ENCODE measurements around the gene TBC1D5. TPM values are rescaled to one million over a fixed set of nuclear protein-coding genes. Genes with fewer than 3 reads are reported as not detected.

TBC1D5 gene
- total and polyA plus RNA-seq, 2 of the 8 experiments (the other 6 are each of a cell fraction or from before 2014, with no cell fraction given): 11.0 to 22.9 TPM

DNA sequence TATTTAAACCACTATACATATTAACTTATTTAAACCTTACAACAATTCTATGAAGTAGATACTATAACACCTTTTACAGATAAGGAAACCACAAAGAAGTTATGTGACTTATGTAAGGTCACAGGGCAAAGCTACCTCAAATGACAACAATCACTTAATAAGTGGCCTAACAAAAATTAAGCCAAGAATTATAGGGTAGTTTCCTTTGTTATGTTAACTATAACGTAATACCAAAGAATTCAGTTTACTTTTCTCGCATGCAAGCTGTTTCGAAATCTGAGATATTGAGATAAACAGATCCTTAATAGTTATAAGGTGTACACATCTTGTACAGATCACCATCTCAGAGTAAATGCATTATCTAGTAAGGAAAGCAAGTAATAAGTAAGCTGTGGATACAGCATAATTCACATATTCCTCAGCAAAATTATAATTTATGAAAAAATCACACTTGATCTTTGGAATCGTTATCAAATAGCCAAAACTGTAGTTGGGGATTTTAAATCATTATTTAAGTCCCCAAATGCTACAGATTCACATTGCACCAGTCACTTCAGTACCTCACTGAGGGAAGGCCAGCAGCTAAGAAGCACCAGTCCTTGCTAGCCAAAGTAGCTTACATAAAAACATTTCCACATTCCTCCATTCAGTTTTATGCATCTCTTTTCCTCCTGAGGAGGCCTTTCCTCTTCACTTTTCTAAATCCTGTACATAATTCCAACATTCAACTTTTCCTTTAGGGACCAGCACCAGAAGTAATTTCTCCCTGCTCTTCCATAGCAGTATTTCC, 226.8 kb downstream of the TBC1D5 start:
- 95% methylated on average over 4 of the region's 4 CpGs; no CpG with 5 or more reads in 1 of the 2 experiments for WGBS, 2 experiments (ENCODE audit: extremely low coverage in 1 of 2, insufficient coverage in 1 of 2, insufficient read length in 1 of 2, insufficient replicate concordance in 2 of 2, low coverage in 1 of 2, low lambda C conversion rate in 2 of 2, missing lambda C conversion rate in 1 of 2)
- no peak overlapping the region for H3K27ac ChIP-seq (ENCODE audit: low read depth, low read length)
- H2BK15ac ChIP-seq (ENCODE audit: low read length): no peak overlapping the region
- no peak overlapping the region for H3K4me3 ChIP-seq (ENCODE audit: extremely low read depth in 1 of 4, insufficient read depth in 2 of 4, low read depth in 3 of 4, low read length in 4 of 4)
- no peak overlapping the region for H3K4me2 ChIP-seq (ENCODE audit: insufficient read depth in 1 of 2, low read depth in 2 of 2, low read length in 2 of 2)
- no peaks in the 10 kb centered on the region for H3K9me3 ChIP-seq (ENCODE audit: insufficient read depth in 2 of 2, low read depth in 1 of 2, low read length in 1 of 2)
- H2BK5ac ChIP-seq (ENCODE audit: low read depth, low read length): no peak overlapping the region
- no peak overlapping the region for H3K14ac ChIP-seq (ENCODE audit: insufficient read length)
- H2BK12ac ChIP-seq (ENCODE audit: low read depth, low read length): no peak overlapping the region
- H2BK20ac ChIP-seq (ENCODE audit: low read length): no peak overlapping the region
- no peaks in the 10 kb centered on the region for H3K36me3 ChIP-seq (ENCODE audit: control insufficient read depth in 2 of 4, insufficient read depth in 4 of 4, low read length in 3 of 4)
- ChIA-PET CTCF (ENCODE audit: partially characterized antibody) (no interaction called here), POLR2A (ENCODE audit: partially characterized antibody) (no interaction called here)
- DNase-seq (ENCODE audit: low read depth in 1 of 2, low spot score in 2 of 2) (no peak), FAIRE-seq (no peak)
- H4K20me1 ChIP-seq (replicated peaks in 1 of 2; ENCODE audit: control insufficient read depth in 1 of 2, insufficient read depth in 2 of 2, low read length in 2 of 2): no peaks in the 10 kb centered on the region
- H4K8ac ChIP-seq (ENCODE audit: extremely low read depth, insufficient read depth, low read length): no peak overlapping the region
- H3K4me1 ChIP-seq (replicated peaks in 1 of 4; ENCODE audit: control insufficient read depth in 3 of 4, insufficient read depth in 4 of 4, low read length in 3 of 4): peaks cover 2 to 7% (median 4%) of the 10 kb centered on the region in 4 experiments; a peak in 5 of 7 replicates
- H3K23me2 ChIP-seq (ENCODE audit: low read depth, low read length): no peaks in the 10 kb centered on the region
- no peak overlapping the region for H2AFZ ChIP-seq (ENCODE audit: low read length)
- H4K91ac ChIP-seq (replicated peaks; ENCODE audit: insufficient read length, low read length): no peak overlapping the region
- no peaks in the 10 kb centered on the region for H3K27me3 ChIP-seq (replicated peaks in 1 of 4; ENCODE audit: control insufficient read depth in 3 of 4, extremely low read depth in 1 of 4, insufficient read depth in 3 of 4, low read length in 3 of 4)
- no peak overlapping the region for H3K23ac ChIP-seq (ENCODE audit: insufficient read length)
- H2AK5ac ChIP-seq (ENCODE audit: low read depth, low read length): no peak overlapping the region
- H3K79me2 ChIP-seq (ENCODE audit: control insufficient read depth in 1 of 2, insufficient read depth in 2 of 2, low read length in 2 of 2): no peaks in the 10 kb centered on the region
- H2BK120ac ChIP-seq (replicated peaks; ENCODE audit: low read depth, low read length): no peak overlapping the region
- no peak overlapping the region for H3K18ac ChIP-seq (ENCODE audit: extremely low read depth, low read length)
- no peak overlapping the region for H3K56ac ChIP-seq (replicated peaks; ENCODE audit: insufficient read length, low read depth, low read length)
- H3K9ac ChIP-seq (replicated peaks in 1 of 4; ENCODE audit: extremely low read depth in 1 of 4, low read depth in 3 of 4, low read length in 3 of 4): no peak overlapping the region
- no peak overlapping the region for H3K4ac ChIP-seq (replicated peaks; ENCODE audit: insufficient read length, low read depth, low read length)
- H4K5ac ChIP-seq (ENCODE audit: insufficient read length, low read depth, low read length): no peak overlapping the region
- H3K79me1 ChIP-seq (ENCODE audit: low read depth, low read length): no peaks in the 10 kb centered on the region
- TF ChIP-seq POLR2AphosphoS5 (IDR thresholded peaks at IDR 0.05; ENCODE audit: low read depth, low read length) (no peak), KDM5A (IDR thresholded peaks at IDR 0.05; ENCODE audit: low read length) (no peak), TCF12 (IDR thresholded peaks at IDR 0.05; ENCODE audit: low read depth, low read length) (no peak), YY1 (IDR thresholded peaks at IDR 0.05; ENCODE audit: low read depth, low read length) (no peak), RNF2 (IDR thresholded peaks at IDR 0.05; ENCODE audit: borderline replicate concordance, low read depth, low read length, missing control alignments, poor library complexity, severe bottlenecking) (no peak), USF2 (IDR thresholded peaks at IDR 0.05; ENCODE audit: low read length) (no peak), CTCF (IDR thresholded peaks at IDR 0.05; ENCODE audit: control extremely low read depth in 1 of 3, insufficient read depth in 1 of 3, low read depth in 1 of 3, low read length in 3 of 3) (no peak), TAF7 (optimal IDR thresholded peaks at IDR 0.05; ENCODE audit: borderline replicate concordance, low read depth, low read length) (no peak)
